ENCODE results near the gene NELFB. TPM values are rescaled to one million over a fixed set of nuclear protein-coding genes. Genes with fewer than 3 reads are reported as not detected.

Gene NELFB
- total and polyA plus RNA-seq, 9 of the 15 experiments (the other 6 are each of a cell fraction or from before 2014, with no cell fraction given), result 0.24 to 84.0 (median 29.7) TPM

- TF ChIP-seq, protein P1, sequence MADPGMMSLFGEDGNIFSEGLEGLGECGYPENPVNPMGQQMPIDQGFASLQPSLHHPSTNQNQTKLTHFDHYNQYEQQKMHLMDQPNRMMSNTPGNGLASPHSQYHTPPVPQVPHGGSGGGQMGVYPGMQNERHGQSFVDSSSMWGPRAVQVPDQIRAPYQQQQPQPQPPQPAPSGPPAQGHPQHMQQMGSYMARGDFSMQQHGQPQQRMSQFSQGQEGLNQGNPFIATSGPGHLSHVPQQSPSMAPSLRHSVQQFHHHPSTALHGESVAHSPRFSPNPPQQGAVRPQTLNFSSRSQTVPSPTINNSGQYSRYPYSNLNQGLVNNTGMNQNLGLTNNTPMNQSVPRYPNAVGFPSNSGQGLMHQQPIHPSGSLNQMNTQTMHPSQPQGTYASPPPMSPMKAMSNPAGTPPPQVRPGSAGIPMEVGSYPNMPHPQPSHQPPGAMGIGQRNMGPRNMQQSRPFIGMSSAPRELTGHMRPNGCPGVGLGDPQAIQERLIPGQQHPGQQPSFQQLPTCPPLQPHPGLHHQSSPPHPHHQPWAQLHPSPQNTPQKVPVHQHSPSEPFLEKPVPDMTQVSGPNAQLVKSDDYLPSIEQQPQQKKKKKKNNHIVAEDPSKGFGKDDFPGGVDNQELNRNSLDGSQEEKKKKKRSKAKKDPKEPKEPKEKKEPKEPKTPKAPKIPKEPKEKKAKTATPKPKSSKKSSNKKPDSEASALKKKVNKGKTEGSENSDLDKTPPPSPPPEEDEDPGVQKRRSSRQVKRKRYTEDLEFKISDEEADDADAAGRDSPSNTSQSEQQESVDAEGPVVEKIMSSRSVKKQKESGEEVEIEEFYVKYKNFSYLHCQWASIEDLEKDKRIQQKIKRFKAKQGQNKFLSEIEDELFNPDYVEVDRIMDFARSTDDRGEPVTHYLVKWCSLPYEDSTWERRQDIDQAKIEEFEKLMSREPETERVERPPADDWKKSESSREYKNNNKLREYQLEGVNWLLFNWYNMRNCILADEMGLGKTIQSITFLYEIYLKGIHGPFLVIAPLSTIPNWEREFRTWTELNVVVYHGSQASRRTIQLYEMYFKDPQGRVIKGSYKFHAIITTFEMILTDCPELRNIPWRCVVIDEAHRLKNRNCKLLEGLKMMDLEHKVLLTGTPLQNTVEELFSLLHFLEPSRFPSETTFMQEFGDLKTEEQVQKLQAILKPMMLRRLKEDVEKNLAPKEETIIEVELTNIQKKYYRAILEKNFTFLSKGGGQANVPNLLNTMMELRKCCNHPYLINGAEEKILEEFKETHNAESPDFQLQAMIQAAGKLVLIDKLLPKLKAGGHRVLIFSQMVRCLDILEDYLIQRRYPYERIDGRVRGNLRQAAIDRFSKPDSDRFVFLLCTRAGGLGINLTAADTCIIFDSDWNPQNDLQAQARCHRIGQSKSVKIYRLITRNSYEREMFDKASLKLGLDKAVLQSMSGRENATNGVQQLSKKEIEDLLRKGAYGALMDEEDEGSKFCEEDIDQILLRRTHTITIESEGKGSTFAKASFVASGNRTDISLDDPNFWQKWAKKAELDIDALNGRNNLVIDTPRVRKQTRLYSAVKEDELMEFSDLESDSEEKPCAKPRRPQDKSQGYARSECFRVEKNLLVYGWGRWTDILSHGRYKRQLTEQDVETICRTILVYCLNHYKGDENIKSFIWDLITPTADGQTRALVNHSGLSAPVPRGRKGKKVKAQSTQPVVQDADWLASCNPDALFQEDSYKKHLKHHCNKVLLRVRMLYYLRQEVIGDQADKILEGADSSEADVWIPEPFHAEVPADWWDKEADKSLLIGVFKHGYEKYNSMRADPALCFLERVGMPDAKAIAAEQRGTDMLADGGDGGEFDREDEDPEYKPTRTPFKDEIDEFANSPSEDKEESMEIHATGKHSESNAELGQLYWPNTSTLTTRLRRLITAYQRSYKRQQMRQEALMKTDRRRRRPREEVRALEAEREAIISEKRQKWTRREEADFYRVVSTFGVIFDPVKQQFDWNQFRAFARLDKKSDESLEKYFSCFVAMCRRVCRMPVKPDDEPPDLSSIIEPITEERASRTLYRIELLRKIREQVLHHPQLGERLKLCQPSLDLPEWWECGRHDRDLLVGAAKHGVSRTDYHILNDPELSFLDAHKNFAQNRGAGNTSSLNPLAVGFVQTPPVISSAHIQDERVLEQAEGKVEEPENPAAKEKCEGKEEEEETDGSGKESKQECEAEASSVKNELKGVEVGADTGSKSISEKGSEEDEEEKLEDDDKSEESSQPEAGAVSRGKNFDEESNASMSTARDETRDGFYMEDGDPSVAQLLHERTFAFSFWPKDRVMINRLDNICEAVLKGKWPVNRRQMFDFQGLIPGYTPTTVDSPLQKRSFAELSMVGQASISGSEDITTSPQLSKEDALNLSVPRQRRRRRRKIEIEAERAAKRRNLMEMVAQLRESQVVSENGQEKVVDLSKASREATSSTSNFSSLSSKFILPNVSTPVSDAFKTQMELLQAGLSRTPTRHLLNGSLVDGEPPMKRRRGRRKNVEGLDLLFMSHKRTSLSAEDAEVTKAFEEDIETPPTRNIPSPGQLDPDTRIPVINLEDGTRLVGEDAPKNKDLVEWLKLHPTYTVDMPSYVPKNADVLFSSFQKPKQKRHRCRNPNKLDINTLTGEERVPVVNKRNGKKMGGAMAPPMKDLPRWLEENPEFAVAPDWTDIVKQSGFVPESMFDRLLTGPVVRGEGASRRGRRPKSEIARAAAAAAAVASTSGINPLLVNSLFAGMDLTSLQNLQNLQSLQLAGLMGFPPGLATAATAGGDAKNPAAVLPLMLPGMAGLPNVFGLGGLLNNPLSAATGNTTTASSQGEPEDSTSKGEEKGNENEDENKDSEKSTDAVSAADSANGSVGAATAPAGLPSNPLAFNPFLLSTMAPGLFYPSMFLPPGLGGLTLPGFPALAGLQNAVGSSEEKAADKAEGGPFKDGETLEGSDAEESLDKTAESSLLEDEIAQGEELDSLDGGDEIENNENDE (IDR thresholded peaks at IDR 0.05; ENCODE audit: low read depth, low read length), result no peak
- TF ChIP-seq ZNF282 (CRISPR knock-in tag; IDR thresholded peaks at IDR 0.05), result no peak
- TF ChIP-seq SREBF2 (CRISPR knock-in tag; IDR thresholded peaks at IDR 0.05), result no peak
- TF ChIP-seq, protein P2, sequence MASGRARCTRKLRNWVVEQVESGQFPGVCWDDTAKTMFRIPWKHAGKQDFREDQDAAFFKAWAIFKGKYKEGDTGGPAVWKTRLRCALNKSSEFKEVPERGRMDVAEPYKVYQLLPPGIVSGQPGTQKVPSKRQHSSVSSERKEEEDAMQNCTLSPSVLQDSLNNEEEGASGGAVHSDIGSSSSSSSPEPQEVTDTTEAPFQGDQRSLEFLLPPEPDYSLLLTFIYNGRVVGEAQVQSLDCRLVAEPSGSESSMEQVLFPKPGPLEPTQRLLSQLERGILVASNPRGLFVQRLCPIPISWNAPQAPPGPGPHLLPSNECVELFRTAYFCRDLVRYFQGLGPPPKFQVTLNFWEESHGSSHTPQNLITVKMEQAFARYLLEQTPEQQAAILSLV (tag; IDR thresholded peaks at IDR 0.05), result no peak
- TF ChIP-seq TAF15 (IDR thresholded peaks at IDR 0.05; ENCODE audit: low read depth, low read length), result no peak
- TF ChIP-seq ELF4 (CRISPR knock-in tag; IDR thresholded peaks at IDR 0.05), result no peak
- TF ChIP-seq ZNF143 (CRISPR knock-in tag; IDR thresholded peaks at IDR 0.05), result no peak
- TF ChIP-seq ZNF699 (CRISPR knock-in tag; IDR thresholded peaks at IDR 0.05; ENCODE audit: insufficient replicate concordance), result no peak
- TF ChIP-seq ESRRA (IDR thresholded peaks at IDR 0.05; ENCODE audit: borderline replicate concordance, low read depth), result peak; percentile 96
- TF ChIP-seq ZKSCAN3 (CRISPR knock-in tag; IDR thresholded peaks at IDR 0.05), result no peak
- TF ChIP-seq GTF2E2 (tag; IDR thresholded peaks at IDR 0.05), result no peak
- TF ChIP-seq CSDE1 (IDR thresholded peaks at IDR 0.05), result no peak
- TF ChIP-seq TEAD2 (tag; IDR thresholded peaks at IDR 0.05), result no peak
- TF ChIP-seq, protein P3, sequence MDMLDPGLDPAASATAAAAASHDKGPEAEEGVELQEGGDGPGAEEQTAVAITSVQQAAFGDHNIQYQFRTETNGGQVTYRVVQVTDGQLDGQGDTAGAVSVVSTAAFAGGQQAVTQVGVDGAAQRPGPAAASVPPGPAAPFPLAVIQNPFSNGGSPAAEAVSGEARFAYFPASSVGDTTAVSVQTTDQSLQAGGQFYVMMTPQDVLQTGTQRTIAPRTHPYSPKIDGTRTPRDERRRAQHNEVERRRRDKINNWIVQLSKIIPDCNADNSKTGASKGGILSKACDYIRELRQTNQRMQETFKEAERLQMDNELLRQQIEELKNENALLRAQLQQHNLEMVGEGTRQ (CRISPR knock-in tag; IDR thresholded peaks at IDR 0.05), result no peak
- no peak for TF ChIP-seq SMAD1 (IDR thresholded peaks at IDR 0.05; ENCODE audit: low read depth, low read length, partially characterized antibody)
- TF ChIP-seq ZNF263 (CRISPR knock-in tag; IDR thresholded peaks at IDR 0.05; ENCODE audit: borderline replicate concordance), result peak; percentile 17; the same call in 1 of the 2 replicates
- TF ChIP-seq ZNF76 (CRISPR knock-in tag; IDR thresholded peaks at IDR 0.05; ENCODE audit: borderline replicate concordance), result 0 out of 2 replicates have a peak, but pooled peaks have one; percentile 45
Observed at GRCh38 chr9:137218754-137219271, 36.3 kb upstream of the NELFB start (continued).
